ENCODE data around the gene KLK2.
A peak's percentile ranks its signal among the peaks of the same experiment; 100 is the strongest.

Gene KLK2

GRCh38 chr19:50850738-50851137 is 22.5 kb upstream of the KLK2 start:
- no peak for DNase-seq (ENCODE audit: low spot score)

- no peak for DNase-seq (ENCODE audit: low spot score)
These were observed 21.6 kb upstream of the KLK2 start for GRCh38 chr19:50851620-50852019.

GRCh38 chr19:50854636-50855410 is 18.4 kb upstream of the KLK2 start, which contains the start of gene KLK3:
KLK3 (plus strand) TSS chr19:50854915; CDS start chr19:50854956, 41 bp downstream.
- DNase-seq (ENCODE audit: low spot score), result no peak

- DNase-seq (ENCODE audit: low spot score), result no peak
These were observed 15.9 kb upstream of the KLK2 start for GRCh38 chr19:50857366-50857765.

- DNase-seq (ENCODE audit: low spot score), result no peak
These were observed 14.4 kb upstream of the KLK2 start for GRCh38 chr19:50858886-50859285.

GRCh38 chr19:50859849-50860248 is 13.4 kb upstream of the KLK2 start:
- DNase-seq (ENCODE audit: low spot score), result no peak

- no peak for DNase-seq (ENCODE audit: low spot score)
These were observed 12.2 kb upstream of the KLK2 start for GRCh38 chr19:50861010-50861409.

- no peak for DNase-seq (ENCODE audit: low spot score)
These were observed 11.5 kb upstream of the KLK2 start for GRCh38 chr19:50861496-50862286.

GRCh38 chr19:50869479-50869878 is 3.8 kb upstream of the KLK2 start:
- DNase-seq (ENCODE audit: low spot score), result no peak

GRCh38 chr19:50870417-50871089 is 2.7 kb upstream of the KLK2 start:
- peak; percentile 60 for DNase-seq (ENCODE audit: low spot score)

GRCh38 chr19:50874211-50874610 is 972 bp downstream of the KLK2 start:
- no peak for DNase-seq (ENCODE audit: low spot score)

- DNase-seq (ENCODE audit: low spot score), result no peak
These were observed 2.7 kb downstream of the KLK2 start for GRCh38 chr19:50875795-50876422.

- no peak for DNase-seq (ENCODE audit: low spot score)
These were observed 3.2 kb downstream of the KLK2 start for GRCh38 chr19:50876456-50876855.

GRCh38 chr19:50877338-50877737 is 4.1 kb downstream of the KLK2 start:
- no peak for DNase-seq (ENCODE audit: low spot score)

- no peak for DNase-seq (ENCODE audit: low spot score)
These were observed 5.6 kb downstream of the KLK2 start for GRCh38 chr19:50878851-50879250.

- no peak for DNase-seq (ENCODE audit: low spot score)
These were observed 7.0 kb downstream of the KLK2 start for GRCh38 chr19:50880241-50880640.

- DNase-seq (ENCODE audit: low spot score), result no peak
These were observed 8.9 kb downstream of the KLK2 start for GRCh38 chr19:50882188-50882587.

GRCh38 chr19:50889638-50890037 is 16.4 kb downstream of the KLK2 start:
- no peak for DNase-seq (ENCODE audit: low spot score)

GRCh38 chr19:50890422-50891252 is 17.4 kb downstream of the KLK2 start:
- no peak for DNase-seq (ENCODE audit: low spot score)

GRCh38 chr19:50891253-50891625 is 18.0 kb downstream of the KLK2 start:
- no peak for DNase-seq (ENCODE audit: low spot score)

- DNase-seq (ENCODE audit: low spot score), result no peak
These were observed 20.0 kb downstream of the KLK2 start for GRCh38 chr19:50893047-50893736.

All from COLO829 (cell line).